Caco-2 (cell line): ENCODE results near the gene PLXDC2. TPM values are rescaled to one million over a fixed set of nuclear protein-coding genes. Genes with fewer than 3 reads are reported as not detected.

Source experiments
- BruUV-seq: library from RNA; stranded (reverse); fragments of 400-500 nt; replicated peaks from 2 replicates; lab custom pipeline; 2021; lab: Mats Ljungman, UMichigan
- CTCF ChIA-PET: fragments of 300-600 bp; sonication (Branson Sonifier 250); formaldehyde crosslinking; loops from one replicate; lab custom pipeline; 2022; ENCODE audit warnings: antibody characterized with exemption; lab: Charles Lee
- POLR2A ChIA-PET: fragments of 300-600 bp; sonication (Branson Sonifier 250); formaldehyde crosslinking; loops from one replicate; lab custom pipeline; 2022; ENCODE audit warnings: antibody characterized with exemption; lab: Charles Lee
- DNase-seq, 2 experiments: peaks; one replicate each; pipeline versions ENCODE4 v3.0.0 to v3.0.0-alpha.2; 2020 to 2022
- H3K27me3 ChIP-seq: replicated peaks from 2 replicates; pipeline ENCODE4 v1.6.0; 2011; ENCODE audit warnings: low read length; ENCODE audit not compliant: control insufficient read depth, insufficient read depth
- H3K36me3 ChIP-seq: 2 replicates; pipeline ENCODE4 v1.5.1; 2011; ENCODE audit warnings: low read length; ENCODE audit not compliant: control insufficient read depth, insufficient read depth
- H3K4me1 ChIP-seq: fragments of 250-450 bp; sonication (Bioruptor Pico); 2 replicates; pipeline ENCODE4 v1.5.1; 2020; ENCODE audit warnings: mild to moderate bottlenecking
- H3K4me3 ChIP-seq: 2 replicates; pipeline ENCODE4 v1.5.1; 2011; ENCODE audit warnings: low read depth, mild to moderate bottlenecking, control low read depth, low read length
- H3K9me3 ChIP-seq: fragments of 250-450 bp; sonication (Bioruptor Pico); 2 replicates; pipeline ENCODE4 v1.5.1; 2020; ENCODE audit warnings: mild to moderate bottlenecking, moderate library complexity
- H3K27ac Mint-ChIP-seq: one replicate; pipeline ENCODE4 v1.8.0; 2022; ENCODE audit warnings: mixed read lengths; ENCODE audit not compliant: unreplicated experiment
- H3K27me3 Mint-ChIP-seq: one replicate; pipeline ENCODE4 v1.8.0; 2022; ENCODE audit warnings: mixed read lengths; ENCODE audit not compliant: insufficient read depth, unreplicated experiment
- H3K36me3 Mint-ChIP-seq: one replicate; pipeline ENCODE4 v1.8.0; 2022; ENCODE audit warnings: mild to moderate bottlenecking, mixed read lengths; ENCODE audit not compliant: insufficient read depth, unreplicated experiment
- H3K4me1 Mint-ChIP-seq: one replicate; pipeline ENCODE4 v1.8.0; 2022; ENCODE audit warnings: low read depth, mixed read lengths; ENCODE audit not compliant: unreplicated experiment
- H3K4me3 Mint-ChIP-seq: one replicate; pipeline ENCODE4 v1.8.0; 2022; ENCODE audit warnings: mild to moderate bottlenecking, moderate library complexity, mixed read lengths; ENCODE audit not compliant: unreplicated experiment
- H3K9me3 Mint-ChIP-seq: one replicate; pipeline ENCODE4 v1.8.0; 2022; ENCODE audit warnings: mixed read lengths; ENCODE audit not compliant: unreplicated experiment
- CTCF ChIP-seq, 2 experiments: fragments of 200-600 bp in 1 of 2; IDR thresholded peaks; 1 replicate in 1 of 2; 2 replicates in 1 of 2; pipeline versions ENCODE4 v1.5.1 to v1.8.0; 2011 to 2022; ENCODE audit warnings: antibody characterized with exemption in 1 of 2, control low read depth in 1 of 2, inconsistent platforms in 1 of 2, low read depth in 1 of 2, low read length in 1 of 2, mild to moderate bottlenecking in 1 of 2, moderate library complexity in 1 of 2; ENCODE audit not compliant: insufficient read depth in 1 of 2, severe bottlenecking in 1 of 2, unreplicated experiment in 1 of 2
- intact Hi-C: fragments of 100-400 bp; cut with micrococcal nuclease; formaldehyde crosslinking; loops from one replicate; pipeline ENCODE4 v1.10.0; 2022; ENCODE audit not compliant: unreplicated experiment
- total RNA-seq: library from RNA; stranded (reverse); gene quantifications from 2 replicates; pipeline ENCODE4 v1.2.3, GENCODE V29; 2022

Gene PLXDC2
- total RNA-seq, 1 experiment from 2014 or later: 0.54 TPM

DNA sequence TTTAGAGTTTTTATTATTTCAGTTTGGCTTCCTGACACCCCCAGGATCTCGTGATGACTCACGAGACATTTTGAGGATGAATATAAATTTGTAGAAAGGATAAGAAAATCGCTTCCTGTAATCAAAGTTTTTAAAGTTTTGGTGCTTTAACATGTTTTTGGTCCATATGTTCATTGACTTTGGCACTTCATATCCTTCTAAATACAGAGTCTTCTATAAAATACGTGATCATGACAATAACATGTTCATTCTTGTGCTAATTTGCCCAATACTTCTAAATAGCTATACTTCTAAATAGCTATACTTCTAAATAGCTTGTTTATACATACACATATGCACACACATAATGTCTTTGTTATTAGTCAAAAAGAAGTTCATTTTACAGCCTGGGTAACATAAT lies 341.9 kb downstream of the PLXDC2 start:
- Mint-ChIP-seq H3K9me3 (no peaks in the 10 kb centered on the region), H3K4me3 (no peak overlapping the region), H3K4me1 (no peaks in the 10 kb centered on the region), H3K27me3 (no peaks in the 10 kb centered on the region), H3K27ac (no peak overlapping the region), H3K36me3 (no peaks in the 10 kb centered on the region)
- DNase-seq: no peak
- H3K27me3 ChIP-seq: no peaks in the 10 kb centered on the region
- ChIA-PET POLR2A (no interaction called here), CTCF (no interaction called here)
- intact Hi-C loops: no loop called here
- no peak overlapping the region for H3K4me3 ChIP-seq
- TF ChIP-seq CTCF (IDR thresholded peaks at IDR 0.05; ENCODE audit: insufficient read depth in 1 of 2, low read depth in 1 of 2, low read length in 1 of 2, severe bottlenecking in 1 of 2, unreplicated experiment in 1 of 2): no peak
- no peaks in the 10 kb centered on the region for H3K36me3 ChIP-seq
- no TSS peak for BruUV-seq
- H3K9me3 ChIP-seq: no peaks in the 10 kb centered on the region
- no peaks in the 10 kb centered on the region for H3K4me1 ChIP-seq

DNA sequence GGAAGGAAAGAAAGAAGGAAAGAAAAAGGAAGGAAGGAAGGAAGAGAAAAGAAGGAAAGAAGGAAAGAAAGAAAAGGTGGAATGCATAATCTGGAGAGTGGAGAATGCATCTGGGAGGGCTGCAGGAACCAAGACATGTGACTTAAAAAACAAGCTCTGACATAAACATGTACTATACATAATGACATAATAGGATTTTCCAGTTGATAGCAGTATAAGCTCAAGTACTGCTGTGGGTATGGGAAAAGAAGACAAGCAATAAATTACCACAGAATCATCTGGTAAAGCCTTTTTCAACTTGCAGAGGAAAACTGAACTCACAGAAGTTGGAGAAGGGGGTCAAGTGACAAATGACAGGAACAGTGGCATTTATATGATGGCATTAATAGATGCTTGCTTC lies 345.9 kb downstream of the PLXDC2 start:
- BruUV-seq: no TSS peak
- H3K4me1 Mint-ChIP-seq: no peaks in the 10 kb centered on the region
- no peak overlapping the region for H3K27ac Mint-ChIP-seq
- DNase-seq: no peak
- Histone ChIP-seq H3K36me3 (no peaks in the 10 kb centered on the region), H3K27me3 (no peaks in the 10 kb centered on the region), H3K4me1 (no peaks in the 10 kb centered on the region), H3K4me3 (no peak overlapping the region), H3K9me3 (no peaks in the 10 kb centered on the region)
- H3K4me3 Mint-ChIP-seq: no peak overlapping the region
- H3K36me3 Mint-ChIP-seq: no peaks in the 10 kb centered on the region
- H3K27me3 Mint-ChIP-seq: no peaks in the 10 kb centered on the region
- CTCF ChIA-PET: no interaction called here
- POLR2A ChIA-PET: no interaction called here
- no peaks in the 10 kb centered on the region for H3K9me3 Mint-ChIP-seq
- no peak for TF ChIP-seq CTCF (IDR thresholded peaks at IDR 0.05; ENCODE audit: insufficient read depth in 1 of 2, low read depth in 1 of 2, low read length in 1 of 2, severe bottlenecking in 1 of 2, unreplicated experiment in 1 of 2)
- intact Hi-C loops: no loop called here

- intact Hi-C loops: no loop called here
- H3K9me3 ChIP-seq: no peaks in the 10 kb centered on the region
- Mint-ChIP-seq H3K4me3 (no peak overlapping the region), H3K9me3 (no peaks in the 10 kb centered on the region), H3K27ac (no peak overlapping the region), H3K4me1 (no peaks in the 10 kb centered on the region), H3K27me3 (peaks cover 4% of the 10 kb centered on the region), H3K36me3 (no peaks in the 10 kb centered on the region)
- DNase-seq: no peak
- no TSS peak for BruUV-seq
- no peaks in the 10 kb centered on the region for H3K36me3 ChIP-seq
- H3K4me3 ChIP-seq: no peak overlapping the region
- ChIA-PET POLR2A (no interaction called here), CTCF (no interaction called here)
- H3K4me1 ChIP-seq: no peaks in the 10 kb centered on the region
- no peak for TF ChIP-seq CTCF (IDR thresholded peaks at IDR 0.05; ENCODE audit: insufficient read depth in 1 of 2, low read depth in 1 of 2, low read length in 1 of 2, severe bottlenecking in 1 of 2, unreplicated experiment in 1 of 2)
- no peaks in the 10 kb centered on the region for H3K27me3 ChIP-seq
These were observed 350.0 kb downstream of the PLXDC2 start for GRCh38 chr10:20166096-20166675.
